Measurements from ENCODE around the gene CRYGA.
"Not testable (repeated sequence)": the region's sequence is repeated elsewhere in the genome, so short reads cannot be mapped to it uniquely, and the experiment has no call there.

Gene CRYGA

GRCh38 chr2:208142240-208142924 is 21.0 kb downstream of the CRYGA start:
- WGBS, 2 experiments (ENCODE audit: insufficient coverage in 2 of 2) = 87 to 88% methylated on average over 5 of the region's 8 CpGs
- peaks cover 3% of the 10 kb centered on the region for H3K9me3 ChIP-seq (ENCODE audit: control insufficient read depth, low read length)
- H3K36me3 ChIP-seq (ENCODE audit: control insufficient read depth, insufficient read depth, low read length) = no peaks in the 10 kb centered on the region
- no peaks in the 10 kb centered on the region for H3K4me1 ChIP-seq (ENCODE audit: control insufficient read depth, insufficient read depth, low read length, poor library complexity, severe bottlenecking)
- no peak overlapping the region for H3K27ac ChIP-seq (ENCODE audit: low read depth, low read length, severe bottlenecking)
- H3K4me3 ChIP-seq (ENCODE audit: extremely low read depth, insufficient read depth, low read length, poor library complexity, severe bottlenecking) = no peak overlapping the region

- Histone ChIP-seq H3K4me1 (ENCODE audit: control insufficient read depth, insufficient read depth, low read length, poor library complexity, severe bottlenecking) (no peaks in the 10 kb centered on the region), H3K4me3 (ENCODE audit: extremely low read depth, insufficient read depth, low read length, poor library complexity, severe bottlenecking) (no peak overlapping the region), H3K27ac (ENCODE audit: low read depth, low read length, severe bottlenecking) (no peak overlapping the region), H3K9me3 (ENCODE audit: control insufficient read depth, low read length) (peaks cover 3% of the 10 kb centered on the region), H3K36me3 (ENCODE audit: control insufficient read depth, insufficient read depth, low read length) (no peaks in the 10 kb centered on the region)
- WGBS, 2 experiments (ENCODE audit: insufficient coverage in 2 of 2) = 90 to 93% methylated on average over 17 to 18 of the region's 18 CpGs
Observed at GRCh38 chr2:208139447-208139846, 23.9 kb downstream of the CRYGA start.

- not testable (repeated sequence) for H3K9me3 ChIP-seq (ENCODE audit: control insufficient read depth, low read length); H3K36me3 ChIP-seq (ENCODE audit: control insufficient read depth, insufficient read depth, low read length); H3K4me1 ChIP-seq (ENCODE audit: control insufficient read depth, insufficient read depth, low read length, poor library complexity, severe bottlenecking); H3K27ac ChIP-seq (ENCODE audit: low read depth, low read length, severe bottlenecking); H3K4me3 ChIP-seq (ENCODE audit: extremely low read depth, insufficient read depth, low read length, poor library complexity, severe bottlenecking)
- WGBS, 2 experiments (ENCODE audit: insufficient coverage in 2 of 2) = 100% methylated on average over 3 of the region's 7 CpGs
Observed at GRCh38 chr2:208138334-208138733, 25.1 kb downstream of the CRYGA start.

GRCh38 chr2:208136716-208137094 is 26.7 kb downstream of the CRYGA start:
- Histone ChIP-seq H3K9me3 (ENCODE audit: control insufficient read depth, low read length) (peaks cover 3% of the 10 kb centered on the region), H3K4me3 (ENCODE audit: extremely low read depth, insufficient read depth, low read length, poor library complexity, severe bottlenecking) (no peak overlapping the region), H3K36me3 (ENCODE audit: control insufficient read depth, insufficient read depth, low read length) (no peaks in the 10 kb centered on the region), H3K4me1 (ENCODE audit: control insufficient read depth, insufficient read depth, low read length, poor library complexity, severe bottlenecking) (no peaks in the 10 kb centered on the region), H3K27ac (ENCODE audit: low read depth, low read length, severe bottlenecking) (no peak overlapping the region)
- WGBS, 2 experiments (ENCODE audit: insufficient coverage in 2 of 2) = 90 to 92% methylated on average over 2 of the region's 2 CpGs

GRCh38 chr2:208135794-208136715 is 27.3 kb downstream of the CRYGA start:
- Histone ChIP-seq H3K9me3 (ENCODE audit: control insufficient read depth, low read length) (peaks cover 3% of the 10 kb centered on the region), H3K27ac (ENCODE audit: low read depth, low read length, severe bottlenecking) (no peak overlapping the region), H3K4me3 (ENCODE audit: extremely low read depth, insufficient read depth, low read length, poor library complexity, severe bottlenecking) (no peak overlapping the region), H3K4me1 (ENCODE audit: control insufficient read depth, insufficient read depth, low read length, poor library complexity, severe bottlenecking) (no peaks in the 10 kb centered on the region), H3K36me3 (ENCODE audit: control insufficient read depth, insufficient read depth, low read length) (no peaks in the 10 kb centered on the region)
- 86 to 98% methylated on average over 7 to 8 of the region's 11 CpGs for WGBS, 2 experiments (ENCODE audit: insufficient coverage in 2 of 2)

- peaks cover 3% of the 10 kb centered on the region for H3K9me3 ChIP-seq (ENCODE audit: control insufficient read depth, low read length)
- H3K4me1 ChIP-seq (ENCODE audit: control insufficient read depth, insufficient read depth, low read length, poor library complexity, severe bottlenecking) = no peaks in the 10 kb centered on the region
- WGBS, 2 experiments (ENCODE audit: insufficient coverage in 2 of 2) = 54 to 64% methylated on average over 1 to 5 of the region's 8 CpGs
- H3K27ac ChIP-seq (ENCODE audit: low read depth, low read length, severe bottlenecking) = no peak overlapping the region
- H3K36me3 ChIP-seq (ENCODE audit: control insufficient read depth, insufficient read depth, low read length) = no peaks in the 10 kb centered on the region
- H3K4me3 ChIP-seq (ENCODE audit: extremely low read depth, insufficient read depth, low read length, poor library complexity, severe bottlenecking) = no peak overlapping the region
Observed at GRCh38 chr2:208134928-208135586, 28.3 kb downstream of the CRYGA start.

GRCh38 chr2:208130712-208131110 is 32.7 kb downstream of the CRYGA start:
- no peaks in the 10 kb centered on the region for H3K36me3 ChIP-seq (ENCODE audit: control insufficient read depth, insufficient read depth, low read length)
- 92 to 100% methylated on average over 4 to 5 of the region's 6 CpGs for whole genome bisulfite sequencing, 2 experiments (ENCODE audit: insufficient coverage in 2 of 2)
- H3K4me1 ChIP-seq (ENCODE audit: control insufficient read depth, insufficient read depth, low read length, poor library complexity, severe bottlenecking) = no peaks in the 10 kb centered on the region
- H3K4me3 ChIP-seq (ENCODE audit: extremely low read depth, insufficient read depth, low read length, poor library complexity, severe bottlenecking) = no peak overlapping the region
- no peaks in the 10 kb centered on the region for H3K9me3 ChIP-seq (ENCODE audit: control insufficient read depth, low read length)
- H3K27ac ChIP-seq (ENCODE audit: low read depth, low read length, severe bottlenecking) = no peak overlapping the region

GRCh38 chr2:208129744-208130711 is 33.4 kb downstream of the CRYGA start, which contains the start of gene CRYGC:
TSS of gene CRYGC (minus strand) at chr2:208129828. CDS start at chr2:208129792, 36 bp downstream.
- 92 to 93% methylated on average over 12 to 16 of the region's 19 CpGs for WGBS, 2 experiments (ENCODE audit: insufficient coverage in 2 of 2)
- Histone ChIP-seq H3K27ac (ENCODE audit: low read depth, low read length, severe bottlenecking) (no peak within 1 kb of the TSS), H3K36me3 (ENCODE audit: control insufficient read depth, insufficient read depth, low read length) (no peaks in the 10 kb centered on the region), H3K4me1 (ENCODE audit: control insufficient read depth, insufficient read depth, low read length, poor library complexity, severe bottlenecking) (no peaks in the 10 kb centered on the region), H3K9me3 (ENCODE audit: control insufficient read depth, low read length) (no peaks in the 10 kb centered on the region), H3K4me3 (ENCODE audit: extremely low read depth, insufficient read depth, low read length, poor library complexity, severe bottlenecking) (no peak within 1 kb of the TSS)

GRCh38 chr2:208128136-208128535 is 35.3 kb downstream of the CRYGA start:
- H3K4me1 ChIP-seq (ENCODE audit: control insufficient read depth, insufficient read depth, low read length, poor library complexity, severe bottlenecking) = no peaks in the 10 kb centered on the region
- H3K27ac ChIP-seq (ENCODE audit: low read depth, low read length, severe bottlenecking) = no peak overlapping the region
- WGBS, 2 experiments (ENCODE audit: insufficient coverage in 2 of 2) = 88 to 96% methylated on average over 9 to 10 of the region's 12 CpGs
- H3K4me3 ChIP-seq (ENCODE audit: extremely low read depth, insufficient read depth, low read length, poor library complexity, severe bottlenecking) = no peak overlapping the region
- H3K9me3 ChIP-seq (ENCODE audit: control insufficient read depth, low read length) = no peaks in the 10 kb centered on the region
- no peaks in the 10 kb centered on the region for H3K36me3 ChIP-seq (ENCODE audit: control insufficient read depth, insufficient read depth, low read length)

GRCh38 chr2:208127090-208127489 is 36.3 kb downstream of the CRYGA start:
- Histone ChIP-seq H3K36me3 (ENCODE audit: control insufficient read depth, insufficient read depth, low read length) (no peaks in the 10 kb centered on the region), H3K4me1 (ENCODE audit: control insufficient read depth, insufficient read depth, low read length, poor library complexity, severe bottlenecking) (no peaks in the 10 kb centered on the region), H3K9me3 (ENCODE audit: control insufficient read depth, low read length) (no peaks in the 10 kb centered on the region), H3K27ac (ENCODE audit: low read depth, low read length, severe bottlenecking) (no peak overlapping the region), H3K4me3 (ENCODE audit: extremely low read depth, insufficient read depth, low read length, poor library complexity, severe bottlenecking) (no peak overlapping the region)
- WGBS, 2 experiments (ENCODE audit: insufficient coverage in 2 of 2) = no CpG with 5 or more reads among the region's 4 CpGs

All from mesodermal cell (in vitro differentiated cells).